GM23338 (cell line): ENCODE data around the gene TMPRSS11E.
"Not testable (repeated sequence)": the region's sequence is repeated elsewhere in the genome, so short reads cannot be mapped to it uniquely, and the experiment has no call there.

Source experiments
- CTCF ChIP-seq, 2 experiments: fragments of 200-600 bp in 1 of 2; sonication (generic) in 1 of 2; conservative IDR thresholded peaks; 2 replicates each; pipeline versions ENCODE4 v1.5.1 to v1.6.1; 2016 to 2017; ENCODE audit warnings: antibody characterized with exemption in 2 of 2, low read depth in 2 of 2, mild to moderate bottlenecking in 2 of 2, moderate library complexity in 1 of 2
- EZH2 ChIP-seq: fragments of 200-600 bp; sonication (generic); IDR thresholded peaks from one replicate; pipeline ENCODE4 v1.8.0; 2017; ENCODE audit warnings: antibody characterized with exemption, mild to moderate bottlenecking, low read depth; ENCODE audit not compliant: unreplicated experiment
- EZH2phosphoT487 ChIP-seq: fragments of 200-600 bp; sonication (generic); IDR thresholded peaks from one replicate; pipeline ENCODE4 v1.8.1; 2018; ENCODE audit warnings: antibody characterized with exemption; ENCODE audit not compliant: unreplicated experiment
- JUNB ChIP-seq: IDR thresholded peaks from one replicate; pipeline ENCODE4 v1.6.1; 2016; ENCODE audit warnings: antibody characterized with exemption; ENCODE audit not compliant: unreplicated experiment
- POLR2AphosphoS5 ChIP-seq: IDR thresholded peaks from 2 replicates; pipeline ENCODE4 v1.6.1; 2016; ENCODE audit warnings: antibody characterized with exemption, low read depth
- REST ChIP-seq: IDR thresholded peaks from one replicate; pipeline ENCODE4 v1.6.1; 2018; ENCODE audit warnings: antibody characterized with exemption; ENCODE audit not compliant: unreplicated experiment

DNA sequence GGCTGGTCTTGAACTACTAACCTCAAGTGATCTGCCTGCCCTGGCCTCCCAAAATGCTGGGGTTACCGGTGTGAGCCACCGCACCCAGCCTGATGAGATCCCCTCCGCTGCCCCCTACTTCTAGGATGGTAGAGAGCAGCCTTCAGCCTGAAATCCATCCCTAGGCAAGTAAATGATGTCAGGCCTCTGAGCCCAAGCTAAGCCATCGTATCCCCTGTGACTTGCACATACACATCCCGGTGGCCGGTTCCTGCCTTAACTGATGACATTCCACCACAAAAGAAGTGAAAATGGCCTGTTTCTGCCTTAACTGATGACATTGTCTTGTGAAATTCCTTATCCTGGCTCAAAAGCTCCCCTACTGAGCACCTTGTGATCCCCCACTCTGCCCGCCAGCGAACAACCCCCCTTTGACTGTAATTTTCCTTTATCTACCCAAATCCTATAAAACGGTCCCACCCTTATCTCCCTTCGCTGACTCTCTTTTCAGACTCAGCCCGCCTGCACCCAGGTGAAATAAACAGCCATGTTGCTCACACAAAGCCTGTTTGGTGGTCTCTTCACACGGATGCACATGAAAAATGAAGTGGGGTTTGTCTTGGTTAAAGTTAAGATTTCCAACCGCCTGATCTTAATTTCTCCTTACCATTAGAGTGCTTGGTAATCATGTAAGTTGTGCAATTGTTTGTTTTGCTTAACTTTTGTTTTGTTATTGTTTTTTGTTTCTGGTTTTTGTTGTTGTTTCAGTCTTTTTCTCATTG lies 41.4 kb upstream of the TMPRSS11E start:
- TF ChIP-seq CTCF (conservative IDR thresholded peaks at IDR 0.05; ENCODE audit: low read depth in 2 of 2) (peak in 1 of 2 experiments; percentile 33; a peak in 2 of 4 replicates), POLR2AphosphoS5 (peak; percentile 52; the same call in 1 of the 2 replicates)
- not testable (repeated sequence) for TF ChIP-seq JUNB, EZH2, REST, EZH2phosphoT487
